H1 (cell line): Measurements from ENCODE around the gene BARHL1. TPM values are rescaled to one million over a fixed set of nuclear protein-coding genes. Genes with fewer than 3 reads are reported as not detected.

Source experiments
- CTCF ChIA-PET: fragments of 300-600 bp; sonication (Branson Sonifier 250); formaldehyde crosslinking; loops from one replicate; lab custom pipeline; 2021; ENCODE audit not compliant: partially characterized antibody; lab: Charles Lee
- POLR2A ChIA-PET: fragments of 300-600 bp; sonication (Branson Sonifier 250); formaldehyde crosslinking; loops from one replicate; lab custom pipeline; 2021; ENCODE audit warnings: inconsistent platforms; ENCODE audit not compliant: partially characterized antibody; lab: Charles Lee
- DNase-seq, 2 experiments: peaks; one replicate each; pipeline versions ENCODE4 v3.0.0 to v3.0.0-alpha.2; 2010 to 2022; ENCODE audit warnings: low spot score in 2 of 2, low read depth in 1 of 2, mixed read lengths in 1 of 2
- FAIRE-seq: peaks from 2 replicates; lab custom pipeline; 2011; peaks lifted over from hg19 to GRCh38; lab: Jason Lieb, UNC
- H2AFZ ChIP-seq: 2 replicates; pipeline ENCODE4 v1.8.1; 2012; ENCODE audit warnings: low read length, inconsistent platforms
- H2AK5ac ChIP-seq: 2 replicates; pipeline ENCODE4 v1.6.1; 2013; ENCODE audit warnings: low read depth, low read length
- H2BK120ac ChIP-seq: replicated peaks from 2 replicates; pipeline ENCODE3; 2013; ENCODE audit warnings: low read depth, low read length, inconsistent platforms
- H2BK12ac ChIP-seq: 2 replicates; pipeline ENCODE4 v1.6.1; 2013; ENCODE audit warnings: low read depth, low read length
- H2BK15ac ChIP-seq: 2 replicates; pipeline ENCODE4 v1.6.1; 2013; ENCODE audit warnings: low read length
- H2BK20ac ChIP-seq: 2 replicates; pipeline ENCODE4 v1.6.1; 2013; ENCODE audit warnings: low read length
- H2BK5ac ChIP-seq: 2 replicates; pipeline ENCODE4 v1.6.1; 2013; ENCODE audit warnings: low read depth, low read length
- H3K14ac ChIP-seq: 2 replicates; pipeline ENCODE4 v1.6.1; 2013; ENCODE audit warnings: inconsistent platforms; ENCODE audit not compliant: insufficient read length
- H3K18ac ChIP-seq: 2 replicates; pipeline ENCODE4 v1.6.1; 2013; ENCODE audit warnings: low read length; ENCODE audit errors: extremely low read depth
- H3K23ac ChIP-seq: 2 replicates; pipeline ENCODE4 v1.6.1; 2013; ENCODE audit warnings: inconsistent platforms; ENCODE audit not compliant: insufficient read length
- H3K23me2 ChIP-seq: 2 replicates; pipeline ENCODE4 v1.6.1; 2013; ENCODE audit warnings: low read depth, low read length
- H3K27ac ChIP-seq: 2 replicates; pipeline ENCODE4 v1.6.1; 2011; ENCODE audit warnings: low read depth, low read length, inconsistent platforms
- H3K27me3 ChIP-seq, 4 experiments: replicated peaks in 1 of 4; 1 replicate in 1 of 4; 2 replicates in 3 of 4; pipeline versions ENCODE4 v1.6.1 to v1.8.1; 2011 to 2013; ENCODE audit warnings: low read length in 3 of 4, mild to moderate bottlenecking in 3 of 4, inconsistent platforms in 2 of 4, mixed read lengths in 2 of 4, moderate library complexity in 1 of 4; ENCODE audit not compliant: control insufficient read depth in 3 of 4, insufficient read depth in 3 of 4; ENCODE audit errors: extremely low read depth in 1 of 4
- H3K36me3 ChIP-seq, 4 experiments: 2 replicates each; pipeline versions ENCODE4 v1.6.1 to v1.8.1; 2011 to 2013; ENCODE audit warnings: mild to moderate bottlenecking in 4 of 4, low read length in 3 of 4, moderate library complexity in 2 of 4, control low read depth in 1 of 4, inconsistent platforms in 1 of 4; ENCODE audit not compliant: insufficient read depth in 4 of 4, control insufficient read depth in 2 of 4
- H3K4ac ChIP-seq: replicated peaks from 2 replicates; pipeline ENCODE3; 2013; ENCODE audit warnings: low read length, low read depth, mixed read lengths, inconsistent platforms; ENCODE audit not compliant: insufficient read length
- H3K4me1 ChIP-seq, 4 experiments: replicated peaks in 1 of 4; 1 replicate in 1 of 4; 2 replicates in 3 of 4; pipeline versions ENCODE4 v1.6.1 to v1.8.1; 2011 to 2013; ENCODE audit warnings: low read length in 3 of 4, inconsistent platforms in 2 of 4, mixed read lengths in 1 of 4; ENCODE audit not compliant: insufficient read depth in 4 of 4, control insufficient read depth in 3 of 4
- H3K4me2 ChIP-seq, 2 experiments: 2 replicates each; pipeline versions ENCODE4 v1.6.1 to v1.8.1; 2011 to 2013; ENCODE audit warnings: low read depth in 2 of 2, low read length in 2 of 2, control low read depth in 1 of 2, inconsistent platforms in 1 of 2, mild to moderate bottlenecking in 1 of 2; ENCODE audit not compliant: insufficient read depth in 1 of 2
- H3K4me3 ChIP-seq, 4 experiments: fragments of 200-600, 300-600 bp in 1 of 4; sonication (generic), shearing (Covaris generic), sonication (Bioruptor Twin) in 1 of 4; 2 replicates each; pipeline versions ENCODE4 v1.5.1 to v1.8.1; 2011 to 2016; ENCODE audit warnings: low read length in 4 of 4, low read depth in 3 of 4, control low read depth in 2 of 4, inconsistent platforms in 2 of 4, mild to moderate bottlenecking in 2 of 4, mixed read lengths in 1 of 4, moderate library complexity in 1 of 4; ENCODE audit not compliant: insufficient read depth in 2 of 4; ENCODE audit errors: extremely low read depth in 1 of 4
- H3K56ac ChIP-seq: replicated peaks from 2 replicates; pipeline ENCODE3; 2013; ENCODE audit warnings: low read depth, mild to moderate bottlenecking, mixed read lengths, low read length, inconsistent platforms; ENCODE audit not compliant: insufficient read length
- H3K79me1 ChIP-seq: 2 replicates; pipeline ENCODE4 v1.6.1; 2013; ENCODE audit warnings: low read depth, low read length, control low read depth
- H3K79me2 ChIP-seq, 2 experiments: 2 replicates each; pipeline versions ENCODE4 v1.6.1 to v1.8.1; 2012 to 2013; ENCODE audit warnings: low read length in 2 of 2, mild to moderate bottlenecking in 2 of 2, inconsistent platforms in 1 of 2; ENCODE audit not compliant: insufficient read depth in 2 of 2, control insufficient read depth in 1 of 2
- H3K9ac ChIP-seq, 4 experiments: replicated peaks in 1 of 4; 1 replicate in 1 of 4; 2 replicates in 3 of 4; pipeline versions ENCODE4 v1.6.1 to v1.8.1; 2011 to 2013; ENCODE audit warnings: low read depth in 3 of 4, low read length in 3 of 4, control low read depth in 2 of 4, mild to moderate bottlenecking in 2 of 4, moderate library complexity in 2 of 4, inconsistent platforms in 1 of 4; ENCODE audit errors: extremely low read depth in 1 of 4
- H3K9me3 ChIP-seq, 2 experiments: 2 replicates each; pipeline versions ENCODE4 v1.6.1 to v1.8.1; 2012 to 2013; ENCODE audit warnings: mild to moderate bottlenecking in 2 of 2, moderate library complexity in 2 of 2, control low read depth in 1 of 2, inconsistent platforms in 1 of 2, low read depth in 1 of 2, low read length in 1 of 2, mixed read lengths in 1 of 2; ENCODE audit not compliant: insufficient read depth in 2 of 2
- H4K20me1 ChIP-seq, 2 experiments: replicated peaks in 1 of 2; 2 replicates each; pipeline versions ENCODE3 to v1.8.1; 2011 to 2013; ENCODE audit warnings: inconsistent platforms in 2 of 2, low read length in 2 of 2, mild to moderate bottlenecking in 1 of 2; ENCODE audit not compliant: insufficient read depth in 2 of 2, control insufficient read depth in 1 of 2
- H4K5ac ChIP-seq: 2 replicates; pipeline ENCODE4 v1.6.1; 2013; ENCODE audit warnings: low read length, low read depth, mixed read lengths, inconsistent platforms; ENCODE audit not compliant: insufficient read length
- H4K8ac ChIP-seq: 2 replicates; pipeline ENCODE4 v1.8.0; 2013; ENCODE audit warnings: mild to moderate bottlenecking, moderate library complexity, low read length, inconsistent platforms; ENCODE audit not compliant: insufficient read depth; ENCODE audit errors: extremely low read depth
- H4K91ac ChIP-seq: replicated peaks from 2 replicates; pipeline ENCODE3; 2013; ENCODE audit warnings: low read length, mixed read lengths, inconsistent platforms; ENCODE audit not compliant: insufficient read length
- BRCA1 ChIP-seq: IDR thresholded peaks from 2 replicates; pipeline ENCODE4 v1.6.1; 2012; ENCODE audit warnings: low read depth, low read length, improper control_type of control experiment
- CHD1 ChIP-seq: IDR thresholded peaks from 2 replicates; pipeline ENCODE4 v1.6.1; 2012; ENCODE audit warnings: low read depth, low read length, improper control_type of control experiment
- EGR1 ChIP-seq: IDR thresholded peaks from 2 replicates; pipeline ENCODE4 v1.6.1; 2011; ENCODE audit warnings: low read depth, low read length, borderline replicate concordance
- GTF2F1 ChIP-seq: IDR thresholded peaks from 2 replicates; pipeline ENCODE4 v1.6.1; 2012; ENCODE audit warnings: low read depth, low read length, improper control_type of control experiment, borderline replicate concordance
- HDAC2 ChIP-seq, 2 experiments: fragments of 300-600 bp in 1 of 2; sonication (generic) in 1 of 2; IDR thresholded peaks; 2 replicates each; pipeline ENCODE4 v1.6.1; 2011 to 2012; ENCODE audit warnings: low read depth in 2 of 2, low read length in 2 of 2, mild to moderate bottlenecking in 2 of 2, moderate library complexity in 2 of 2, borderline replicate concordance in 1 of 2, inconsistent platforms in 1 of 2
- JUND ChIP-seq: IDR thresholded peaks from 2 replicates; pipeline ENCODE4 v1.6.1; 2011; ENCODE audit warnings: mild to moderate bottlenecking, improper control_type of control experiment, low read length
- KDM4A ChIP-seq: IDR thresholded peaks from one replicate; pipeline ENCODE4 v1.7.1; 2012; ENCODE audit warnings: low read depth, mild to moderate bottlenecking, moderate library complexity, low read length, inconsistent platforms; ENCODE audit not compliant: severe bottlenecking
- KDM5A ChIP-seq: fragments of 200-600 bp; IDR thresholded peaks from 2 replicates; pipeline ENCODE4 v1.7.1; 2012; ENCODE audit warnings: mild to moderate bottlenecking, low read length, inconsistent platforms, mixed read lengths
- RAD21 ChIP-seq, 2 experiments: IDR thresholded peaks in 1 of 2; conservative IDR thresholded peaks in 1 of 2; 2 replicates each; pipeline ENCODE4 v1.6.1; 2011; ENCODE audit warnings: low read depth in 2 of 2, low read length in 2 of 2, improper control_type of control experiment in 1 of 2, inconsistent platforms in 1 of 2, mild to moderate bottlenecking in 1 of 2, moderate library complexity in 1 of 2
- RNF2 ChIP-seq: fragments of 200-900, 300-1000 bp; sonication (generic); IDR thresholded peaks from 2 replicates; pipeline ENCODE4 v1.7.1; 2016; ENCODE audit warnings: borderline replicate concordance, low read depth, mild to moderate bottlenecking, antibody characterized with exemption, low read length; ENCODE audit not compliant: poor library complexity, severe bottlenecking; ENCODE audit errors: missing control alignments
- SAP30 ChIP-seq: fragments of 300-600 bp; sonication (generic); IDR thresholded peaks from 2 replicates; pipeline ENCODE4 v1.7.1; 2012; ENCODE audit warnings: low read length, moderate library complexity, mild to moderate bottlenecking, inconsistent platforms; ENCODE audit not compliant: insufficient read depth, insufficient replicate concordance
- SP1 ChIP-seq: IDR thresholded peaks from 2 replicates; pipeline ENCODE4 v1.6.1; 2011; ENCODE audit warnings: low read depth, low read length
- SRF ChIP-seq: IDR thresholded peaks from 2 replicates; pipeline ENCODE4 v1.6.1; 2011; ENCODE audit warnings: mild to moderate bottlenecking, low read depth, low read length, moderate library complexity
- YY1 ChIP-seq: IDR thresholded peaks from 2 replicates; pipeline ENCODE4 v1.6.1; 2011; ENCODE audit warnings: low read depth, mild to moderate bottlenecking, low read length
- WGBS, 2 experiments: shearing (Covaris generic) in 1 of 2; methylation state at CpG; one replicate each; pipeline versions ENCODE4 v1.1.6 to v1.1.7; 2013 to 2015; ENCODE audit warnings: low lambda C conversion rate in 2 of 2, mixed read lengths in 2 of 2, inconsistent platforms in 1 of 2, low coverage in 1 of 2, missing lambda C conversion rate in 1 of 2; ENCODE audit not compliant: insufficient replicate concordance in 2 of 2, insufficient coverage in 1 of 2, insufficient read length in 1 of 2; ENCODE audit errors: extremely low coverage in 1 of 2, missing lambda C conversion rate in 1 of 2; 5-methylcytosine and 5-hydroxymethylcytosine counted together
- polyA plus RNA-seq, 7 experiments: library from polyadenylated mRNA; depleted of rRNA in 3 of 7; stranded (reverse) in 5 of 7; unstranded in 2 of 7; fragments of >200 nt in 5 of 7; fragments of 200-250 nt in 2 of 7; gene quantifications; 1 replicate in 5 of 7; 2 replicates in 1 of 7; 4 replicates in 1 of 7; pipeline versions ENCODE4 v1.2.1 to v1.2.3, GENCODE V29; 2011 to 2013; ENCODE audit warnings: missing spikeins in 2 of 7, mixed read lengths in 2 of 7
- total RNA-seq: library from RNA; stranded (reverse); fragmentation: NEBNext Ultra II Directional; extraction: Animal tissue kit (Norgen Biotek cat#: 25700); gene quantifications from 2 replicates; pipeline ENCODE4 v1.2.1, GENCODE V29; 2021

The BARHL1 gene
- total and polyA plus RNA-seq, 2 of the 8 experiments (the other 6 are each of a cell fraction or from before 2014, with no cell fraction given), result not detected

GRCh38 chr9:132536124-132536523 is 46.3 kb upstream of the BARHL1 start:
- Histone ChIP-seq H2BK12ac (no peak overlapping the region), H2AFZ (no peak overlapping the region), H3K36me3 (no peaks in the 10 kb centered on the region), H3K14ac (no peak overlapping the region), H3K27ac (no peak overlapping the region), H3K9ac (no peak overlapping the region), H3K4ac (no peak overlapping the region), H3K4me3 (no peak overlapping the region), H2BK5ac (no peak overlapping the region), H2BK15ac (no peak overlapping the region), H3K56ac (no peak overlapping the region), H3K23ac (no peak overlapping the region), H4K5ac (no peak overlapping the region), H3K23me2 (no peaks in the 10 kb centered on the region), H3K4me1 (peaks cover 0 to 3% (median 1%) of the 10 kb centered on the region in 4 experiments; a peak in 3 of 7 replicates), H4K8ac (no peak overlapping the region), H3K27me3 (no peaks in the 10 kb centered on the region), H3K4me2 (no peak overlapping the region), H3K9me3 (peaks cover 9 to 10% of the 10 kb centered on the region in 2 experiments), H2BK20ac (no peak overlapping the region), H4K91ac (no peak overlapping the region), H3K79me1 (no peaks in the 10 kb centered on the region), H3K18ac (no peak overlapping the region), H2AK5ac (no peak overlapping the region), H2BK120ac (no peak overlapping the region), H3K79me2 (no peaks in the 10 kb centered on the region), H4K20me1 (no peaks in the 10 kb centered on the region)
- POLR2A ChIA-PET, result no interaction called here
- no peak for FAIRE-seq
- CTCF ChIA-PET, result interaction anchor here (3.7 kb wide), 1 partner anchor 11 kb away, joined by 20 read pairs; no protein-coding TSS in a partner anchor
- no peak for DNase-seq
- no CpG with 5 or more reads among the region's 1 CpG for WGBS, 2 experiments
- TF ChIP-seq RNF2 (no peak), CHD1 (no peak), SRF (no peak), EGR1 (no peak), RAD21 (IDR thresholded peaks at IDR 0.05 in 1 of 2, conservative IDR thresholded peaks at IDR 0.05 in 1 of 2; ENCODE audit: low read depth in 2 of 2, low read length in 2 of 2) (no peak), JUND (no peak), GTF2F1 (no peak), YY1 (no peak), BRCA1 (no peak), KDM5A (no peak), SAP30 (no peak), KDM4A (no peak), HDAC2 (IDR thresholded peaks at IDR 0.05; ENCODE audit: borderline replicate concordance in 1 of 2, low read depth in 2 of 2, low read length in 2 of 2) (no peak), SP1 (no peak)
